Posterior cingulate gyrus (tissue), 11 donors: ENCODE data around the gene NDUFAF4.

ENCODE experiments used
- DNase-seq, 10 donors: peaks; one replicate each; pipeline versions ENCODE4 v3.0.0 to v3.0.0-alpha.2; 2020 to 2021; ENCODE audit warnings: mixed read lengths in 3 of 10
- intact Hi-C: fragments of 100-400 bp; cut with DNase I; formaldehyde crosslinking; loops from one replicate; pipeline ENCODE4 v1.15.1; 2023

The NDUFAF4 gene

GRCh38 chr6:96841345-96841744 is 56.3 kb downstream of the NDUFAF4 start:
- DNase-seq, result no peak
- intact Hi-C loops, result no loop called here
